Measurements from ENCODE around the gene SHMT2. TPM values are rescaled to one million over a fixed set of nuclear protein-coding genes. Genes with fewer than 3 reads are reported as not detected.
A peak's percentile ranks its signal among the peaks of the same experiment; 100 is the strongest.

The SHMT2 gene
- total and polyA plus RNA-seq, 2 of the 13 experiments (the other 11 are each of a cell fraction or from before 2014, with no cell fraction given): 181 to 393 TPM

DNA sequence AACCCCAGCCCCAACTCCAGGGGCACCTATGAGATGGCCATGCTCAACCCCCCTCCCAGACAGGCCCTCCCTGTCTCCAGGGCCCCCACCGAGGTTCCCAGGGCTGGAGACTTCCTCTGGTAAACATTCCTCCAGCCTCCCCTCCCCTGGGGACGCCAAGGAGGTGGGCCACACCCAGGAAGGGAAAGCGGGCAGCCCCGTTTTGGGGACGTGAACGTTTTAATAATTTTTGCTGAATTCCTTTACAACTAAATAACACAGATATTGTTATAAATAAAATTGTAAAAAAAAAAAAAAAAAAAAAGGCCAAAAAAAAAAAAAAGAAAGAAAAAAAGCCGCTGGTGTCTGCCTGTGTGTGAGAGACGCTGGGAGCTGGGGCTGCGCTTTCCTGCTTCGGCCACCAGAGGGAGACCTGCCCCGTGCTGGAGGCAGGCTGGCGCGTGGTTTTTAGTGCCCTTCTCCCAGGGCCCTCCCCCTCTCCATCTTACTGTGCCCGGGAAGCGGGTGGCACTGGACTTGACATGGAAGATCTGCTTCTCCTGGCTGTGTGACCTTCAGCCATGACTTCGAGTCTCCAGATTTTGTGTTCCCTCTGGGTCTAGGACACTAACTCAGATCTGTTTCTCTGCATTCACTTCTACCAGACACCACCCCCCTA, 16.3 kb upstream of the SHMT2 start (continued):
- no peak for TF ChIP-seq LRRFIP1 (CRISPR knock-in tag; conservative IDR thresholded peaks at IDR 0.05)
- TF ChIP-seq ZNF546 (CRISPR knock-in tag; conservative IDR thresholded peaks at IDR 0.05): no peak
- no peak for TF ChIP-seq TBX2 (CRISPR knock-in tag; IDR thresholded peaks at IDR 0.05; ENCODE audit: borderline replicate concordance)
- 0 out of 2 replicates have a peak, but pooled peaks have one; percentile 45 for TF ChIP-seq ZNF362 (CRISPR knock-in tag; IDR thresholded peaks at IDR 0.05; ENCODE audit: borderline replicate concordance)
- TF ChIP-seq MBNL3 (CRISPR knock-in tag; conservative IDR thresholded peaks at IDR 0.05): no peak
- no peak for TF ChIP-seq CEBPB (IDR thresholded peaks at IDR 0.05; ENCODE audit: borderline replicate concordance, low read depth, low read length)
- no peak for TF ChIP-seq CBX5 (CRISPR knock-in tag; IDR thresholded peaks at IDR 0.05; ENCODE audit: borderline replicate concordance)
- TF ChIP-seq XRCC5 (optimal IDR thresholded peaks at IDR 0.05; ENCODE audit: low read length): peak; percentile 90
- 0 out of 2 replicates have a peak, but pooled peaks have one; percentile 8 for TF ChIP-seq ARID4A (CRISPR knock-in tag; IDR thresholded peaks at IDR 0.05; ENCODE audit: borderline replicate concordance)
- TF ChIP-seq PATZ1 (CRISPR knock-in tag; IDR thresholded peaks at IDR 0.05): 0 out of 2 replicates have a peak, but pooled peaks have one; percentile 25
- no peak for TF ChIP-seq ZNF143 (CRISPR knock-in tag; IDR thresholded peaks at IDR 0.05)
- TF ChIP-seq SALL1 (CRISPR knock-in tag; IDR thresholded peaks at IDR 0.05): 0 out of 2 replicates have a peak, but pooled peaks have one; percentile 21
- peak; percentile 84 for TF ChIP-seq CTCF (CRISPR knock-in tag; IDR thresholded peaks at IDR 0.05)
- TF ChIP-seq NR2C2 (CRISPR knock-in tag; IDR thresholded peaks at IDR 0.05; ENCODE audit: borderline replicate concordance): no peak
- no peak for TF ChIP-seq ZNF33A (CRISPR knock-in tag; IDR thresholded peaks at IDR 0.05; ENCODE audit: borderline replicate concordance)
- peak; percentile 34; the same call in 1 of the 2 replicates for TF ChIP-seq KDM2A (CRISPR knock-in tag; IDR thresholded peaks at IDR 0.05; ENCODE audit: borderline replicate concordance, low read depth)

Data from HepG2 (cell line).